ENCODE results near the gene AGAP1.
"Not testable (repeated sequence)": the region's sequence is repeated elsewhere in the genome, so short reads cannot be mapped to it uniquely, and the experiment has no call there.

Gene AGAP1

DNA sequence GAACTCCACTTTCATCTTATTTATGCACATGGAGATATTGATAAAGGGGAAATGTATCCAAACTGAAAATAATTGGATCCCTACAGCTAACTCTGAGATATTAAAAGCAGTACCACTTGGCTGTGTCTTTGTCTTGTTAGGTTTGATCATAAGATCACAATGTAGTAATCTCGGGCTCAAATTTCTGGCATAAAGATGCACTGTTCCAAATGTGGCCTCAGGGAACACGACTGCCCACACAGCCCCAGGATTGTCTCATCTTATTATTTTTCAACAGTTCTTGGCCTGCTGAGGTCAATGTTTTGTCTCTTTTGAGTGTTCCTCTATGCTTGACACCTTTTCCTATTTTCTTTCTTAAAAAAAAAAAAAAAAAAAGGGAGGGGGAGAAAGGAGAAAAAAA is 560.3 kb downstream of the AGAP1 start:
- DNase-seq (ENCODE audit: low read depth) = no peak
- no peak overlapping the region for H3K4me3 ChIP-seq (ENCODE audit: low read length)
- TF ChIP-seq CTCF (IDR thresholded peaks at IDR 0.05; ENCODE audit: insufficient read depth, low read depth, low read length, missing control alignments) = no peak

- TF ChIP-seq CTCF (IDR thresholded peaks at IDR 0.05; ENCODE audit: insufficient read depth, low read depth, low read length, missing control alignments) = no peak
- no peak overlapping the region for H3K4me3 ChIP-seq (ENCODE audit: low read length)
- DNase-seq (ENCODE audit: low read depth) = no peak
Measured at GRCh38 chr2:236054621-236055305, 560.9 kb downstream of the AGAP1 start.

GRCh38 chr2:236055471-236055870 is 561.6 kb downstream of the AGAP1 start:
- TF ChIP-seq CTCF (IDR thresholded peaks at IDR 0.05; ENCODE audit: insufficient read depth, low read depth, low read length, missing control alignments) = no peak
- no peak for DNase-seq (ENCODE audit: low read depth)
- H3K4me3 ChIP-seq (ENCODE audit: low read length) = no peak overlapping the region

DNA sequence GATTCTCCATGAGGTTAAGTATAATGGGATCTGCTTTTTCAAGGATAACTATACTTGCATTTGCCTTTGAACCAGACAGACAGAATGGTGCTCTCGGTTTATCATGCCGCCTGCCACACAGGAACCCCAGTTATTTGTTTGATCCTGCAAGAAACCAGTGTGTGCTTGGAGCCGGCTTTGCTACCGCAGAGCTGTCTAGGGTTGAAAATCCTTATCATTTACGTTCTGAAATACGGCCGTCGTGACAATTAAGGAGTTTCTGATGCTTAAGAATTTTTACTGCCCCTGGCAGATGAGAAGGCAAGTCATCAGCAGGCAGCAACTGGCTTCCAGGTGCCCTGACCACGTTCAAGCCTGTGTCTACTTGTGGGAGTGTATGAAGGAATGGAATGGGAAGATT is 562.3 kb downstream of the AGAP1 start:
- no peak overlapping the region for H3K4me3 ChIP-seq (ENCODE audit: low read length)
- DNase-seq (ENCODE audit: low read depth) = no peak
- no peak for TF ChIP-seq CTCF (IDR thresholded peaks at IDR 0.05; ENCODE audit: insufficient read depth, low read depth, low read length, missing control alignments)

DNA sequence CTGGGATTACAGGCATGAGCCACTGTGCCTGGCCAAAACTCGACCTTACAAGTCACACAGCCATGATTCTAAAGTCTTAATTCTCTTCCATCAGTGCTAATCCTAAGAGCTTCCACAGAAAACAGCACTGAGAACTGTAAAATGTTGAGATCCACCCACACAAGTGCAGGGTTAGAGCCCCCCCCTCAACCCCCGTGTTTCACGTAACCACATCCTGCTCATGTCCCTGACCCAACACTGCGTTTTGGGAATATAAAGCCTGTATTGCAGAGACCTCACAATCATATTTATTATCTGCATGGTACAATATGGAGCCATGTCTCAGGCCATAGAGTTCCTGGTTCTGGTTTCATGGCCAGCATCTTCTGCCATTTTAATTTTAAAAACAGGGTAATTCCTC is 563.5 kb downstream of the AGAP1 start:
- DNase-seq (ENCODE audit: low read depth) = no peak
- H3K4me3 ChIP-seq (ENCODE audit: low read length) = no peak overlapping the region
- TF ChIP-seq CTCF (IDR thresholded peaks at IDR 0.05; ENCODE audit: insufficient read depth, low read depth, low read length, missing control alignments) = no peak

GRCh38 chr2:236061497-236061896 is 567.7 kb downstream of the AGAP1 start:
- DNase-seq (ENCODE audit: low read depth) = no peak
- TF ChIP-seq CTCF (IDR thresholded peaks at IDR 0.05; ENCODE audit: insufficient read depth, low read depth, low read length, missing control alignments) = no peak
- H3K4me3 ChIP-seq (ENCODE audit: low read length) = no peak overlapping the region

- TF ChIP-seq CTCF (IDR thresholded peaks at IDR 0.05; ENCODE audit: insufficient read depth, low read depth, low read length, missing control alignments) = no peak
- no peak for DNase-seq (ENCODE audit: low read depth)
- no peak overlapping the region for H3K4me3 ChIP-seq (ENCODE audit: low read length)
Measured at GRCh38 chr2:236061899-236062298, 568.1 kb downstream of the AGAP1 start.

GRCh38 chr2:236062806-236063205 is 569.0 kb downstream of the AGAP1 start:
- H3K4me3 ChIP-seq (ENCODE audit: low read length); DNase-seq (ENCODE audit: low read depth): not testable (repeated sequence)

Data from epithelial cell of esophagus (primary cell).